HG02678 (cell line): ENCODE measurements around the gene CHRNA7.
"Not testable (repeated sequence)": the region's sequence is repeated elsewhere in the genome, so short reads cannot be mapped to it uniquely, and the experiment has no call there.

Experiments
- ATAC-seq: cut with Tn5 transposase; IDR thresholded peaks from one replicate; pipeline ENCODE4 v1.9.1; 2021; ENCODE audit warnings: mild to moderate bottlenecking, moderate library complexity; ENCODE audit not compliant: unreplicated experiment

The CHRNA7 gene

DNA sequence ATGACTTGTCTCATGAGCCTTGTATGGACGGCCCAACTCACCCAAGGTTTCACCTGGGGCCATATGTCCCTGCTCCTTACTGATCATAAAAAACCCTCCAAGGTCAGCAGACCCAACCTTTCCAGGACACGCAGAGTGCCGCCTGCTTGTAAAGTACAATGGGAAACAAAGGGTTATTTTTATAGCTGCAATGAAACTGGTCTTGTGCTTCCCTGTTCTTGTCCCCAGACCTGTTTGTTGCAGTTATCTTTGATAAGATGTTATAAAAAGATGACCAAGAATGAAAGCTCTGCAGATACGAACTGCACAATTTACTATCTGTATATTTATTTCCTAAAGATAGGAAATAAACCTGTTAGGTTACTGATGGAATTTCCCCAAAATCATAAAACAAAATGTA, 136.0 kb downstream of the CHRNA7 start:
- not testable (repeated sequence) for ATAC-seq

DNA sequence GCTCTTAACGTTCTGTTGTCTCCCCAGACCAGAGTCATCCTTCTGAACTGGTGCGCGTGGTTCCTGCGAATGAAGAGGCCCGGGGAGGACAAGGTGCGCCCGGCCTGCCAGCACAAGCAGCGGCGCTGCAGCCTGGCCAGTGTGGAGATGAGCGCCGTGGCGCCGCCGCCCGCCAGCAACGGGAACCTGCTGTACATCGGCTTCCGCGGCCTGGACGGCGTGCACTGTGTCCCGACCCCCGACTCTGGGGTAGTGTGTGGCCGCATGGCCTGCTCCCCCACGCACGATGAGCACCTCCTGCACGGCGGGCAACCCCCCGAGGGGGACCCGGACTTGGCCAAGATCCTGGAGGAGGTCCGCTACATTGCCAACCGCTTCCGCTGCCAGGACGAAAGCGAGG, 137.6 kb downstream of the CHRNA7 start:
- not testable (repeated sequence) for ATAC-seq

GRCh38 chr15:32180579-32180978, 150.3 kb downstream of the CHRNA7 start:
- ATAC-seq, result not testable (repeated sequence)

- ATAC-seq, result not testable (repeated sequence)
Measured at GRCh38 chr15:32193780-32194179, 163.5 kb downstream of the CHRNA7 start.

- not testable (repeated sequence) for ATAC-seq
Measured at GRCh38 chr15:32196206-32196605, 165.9 kb downstream of the CHRNA7 start.

DNA sequence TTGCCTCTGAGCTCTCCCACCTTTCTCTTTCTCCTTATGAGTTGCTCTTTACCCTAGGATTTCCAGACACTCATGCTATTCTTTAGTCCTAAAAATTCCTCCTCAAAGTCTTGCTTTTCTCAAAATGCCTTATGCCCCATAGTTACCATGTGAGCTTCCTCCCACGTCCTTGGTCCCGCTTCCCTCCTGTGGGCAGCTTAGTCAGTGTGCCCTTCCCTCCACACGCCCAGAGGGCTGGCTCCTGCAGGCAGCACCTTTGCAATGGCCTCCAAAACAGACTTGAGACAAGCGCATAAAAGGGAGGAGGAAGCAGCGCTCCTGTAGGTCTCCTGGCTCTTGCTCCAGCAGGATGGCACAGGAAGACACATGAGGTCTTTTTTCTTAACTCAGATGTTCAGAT, 168.6 kb downstream of the CHRNA7 start:
- not testable (repeated sequence) for ATAC-seq

- not testable (repeated sequence) for ATAC-seq
Measured at GRCh38 chr15:32209081-32209480, 178.8 kb downstream of the CHRNA7 start.

GRCh38 chr15:32218666-32219065, 188.4 kb downstream of the CHRNA7 start:
- no peak for ATAC-seq
